ENCODE results near the gene GATAD1.
"Not testable (repeated sequence)": the region's sequence is repeated elsewhere in the genome, so short reads cannot be mapped to it uniquely, and the experiment has no call there.

Gene GATAD1

GRCh38 chr7:92437956-92438491 is 9.3 kb upstream of the GATAD1 start:
- no peak for DNase-seq

GRCh38 chr7:92442720-92443119 is 4.6 kb upstream of the GATAD1 start:
- DNase-seq = not testable (repeated sequence)

GRCh38 chr7:92446869-92447344 is 375 bp upstream of the GATAD1 start:
- DNase-seq = no peak

- DNase-seq = peak; percentile 78
Measured at GRCh38 chr7:92448205-92448747, 994 bp downstream of the GATAD1 start.

- DNase-seq = no peak
Measured at GRCh38 chr7:92451645-92452044, 4.4 kb downstream of the GATAD1 start.

- DNase-seq = no peak
Measured at GRCh38 chr7:92456236-92456635, 9.0 kb downstream of the GATAD1 start.

- no peak for DNase-seq
Measured at GRCh38 chr7:92460109-92460508, 12.8 kb downstream of the GATAD1 start.

- no peak for DNase-seq
Measured at GRCh38 chr7:92460510-92460909, 13.2 kb downstream of the GATAD1 start.

- no peak for DNase-seq
Measured at GRCh38 chr7:92461027-92462003, 14.0 kb downstream of the GATAD1 start.

- DNase-seq = no peak
Measured at GRCh38 chr7:92462560-92462959, 15.3 kb downstream of the GATAD1 start.

GRCh38 chr7:92464515-92464914 is 17.2 kb downstream of the GATAD1 start:
- DNase-seq = no peak

- no peak for DNase-seq
Measured at GRCh38 chr7:92466682-92467081, 19.4 kb downstream of the GATAD1 start.

- not testable (repeated sequence) for DNase-seq
Measured at GRCh38 chr7:92468589-92468988, 21.3 kb downstream of the GATAD1 start.

- DNase-seq = not testable (repeated sequence)
Measured at GRCh38 chr7:92473989-92474388, 26.7 kb downstream of the GATAD1 start.

- not testable (repeated sequence) for DNase-seq
Measured at GRCh38 chr7:92475261-92475770, 28.0 kb downstream of the GATAD1 start.

- DNase-seq = not testable (repeated sequence)
Measured at GRCh38 chr7:92475851-92476590, 28.7 kb downstream of the GATAD1 start.

GRCh38 chr7:92477681-92478080 is 30.4 kb downstream of the GATAD1 start, which contains the start of gene ERVW-1:
Gene ERVW-1 (minus strand): TSS chr7:92477946. CDS start chr7:92470381, 7,565 bp downstream.
- DNase-seq = not testable (repeated sequence)

GRCh38 chr7:92478095-92478494 is 30.8 kb downstream of the GATAD1 start:
- no peak for DNase-seq

- DNase-seq = no peak
Measured at GRCh38 chr7:92478711-92479110, 31.4 kb downstream of the GATAD1 start.

GRCh38 chr7:92479146-92479545 is 31.9 kb downstream of the GATAD1 start:
- not testable (repeated sequence) for DNase-seq

- DNase-seq = not testable (repeated sequence)
Measured at GRCh38 chr7:92483624-92484023, 36.3 kb downstream of the GATAD1 start.

GRCh38 chr7:92484226-92484625 is 36.9 kb downstream of the GATAD1 start:
- not testable (repeated sequence) for DNase-seq

All from activated CD8-positive, alpha-beta memory T cell treated with anti-CD3 and anti-CD28 coated beads for 24 hours (primary cell).